HL-60 (cell line): ENCODE results near the gene TMEM184A.

Experiments used
- POLR2AphosphoS5 ChIP-seq: IDR thresholded peaks from 2 replicates; pipeline ENCODE4 v1.6.1; 2012; ENCODE audit warnings: low read depth
- TF ChIP-seq, protein P1 (sequence below): IDR thresholded peaks from one replicate; pipeline ENCODE4 v1.5.1; 2011; ENCODE audit warnings: low read length, control low read depth, inconsistent platforms; ENCODE audit not compliant: insufficient read depth

DNA sequence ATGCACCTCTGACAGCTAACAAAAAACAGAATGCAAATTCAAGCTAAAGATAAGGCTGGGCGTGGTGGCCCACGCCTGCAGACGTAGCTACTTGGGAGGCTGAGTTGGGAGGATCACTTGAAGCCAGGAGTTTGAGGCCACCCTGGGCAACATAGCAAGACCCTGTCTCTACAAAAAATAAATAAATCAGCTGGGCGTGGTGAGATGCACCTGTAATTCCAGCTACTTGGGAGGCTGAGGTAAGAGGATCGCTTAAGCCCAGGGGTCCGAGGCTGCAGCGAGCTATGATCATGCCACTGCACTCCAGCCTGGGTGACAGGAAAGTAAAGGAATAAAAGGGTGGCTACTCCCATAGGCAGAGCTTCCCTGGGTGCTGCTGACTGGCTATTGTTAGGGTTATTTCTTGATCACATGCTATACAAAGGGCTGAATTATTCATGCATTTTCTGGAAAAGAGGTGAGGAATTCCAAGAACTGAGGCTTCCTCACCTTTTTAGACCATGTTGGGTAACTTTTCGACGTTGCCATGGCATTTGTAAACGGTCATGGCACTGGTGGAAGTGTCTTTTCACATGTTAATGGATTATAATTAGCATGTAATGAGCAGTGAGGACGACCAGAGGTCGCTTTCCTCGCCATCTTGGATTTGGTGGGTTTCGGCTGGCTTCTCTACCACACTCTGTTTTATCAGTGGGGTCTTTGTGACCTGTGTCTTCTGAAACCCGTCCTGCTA is 20.7 kb upstream of the TMEM184A start:
- TF ChIP-seq, protein P1, sequence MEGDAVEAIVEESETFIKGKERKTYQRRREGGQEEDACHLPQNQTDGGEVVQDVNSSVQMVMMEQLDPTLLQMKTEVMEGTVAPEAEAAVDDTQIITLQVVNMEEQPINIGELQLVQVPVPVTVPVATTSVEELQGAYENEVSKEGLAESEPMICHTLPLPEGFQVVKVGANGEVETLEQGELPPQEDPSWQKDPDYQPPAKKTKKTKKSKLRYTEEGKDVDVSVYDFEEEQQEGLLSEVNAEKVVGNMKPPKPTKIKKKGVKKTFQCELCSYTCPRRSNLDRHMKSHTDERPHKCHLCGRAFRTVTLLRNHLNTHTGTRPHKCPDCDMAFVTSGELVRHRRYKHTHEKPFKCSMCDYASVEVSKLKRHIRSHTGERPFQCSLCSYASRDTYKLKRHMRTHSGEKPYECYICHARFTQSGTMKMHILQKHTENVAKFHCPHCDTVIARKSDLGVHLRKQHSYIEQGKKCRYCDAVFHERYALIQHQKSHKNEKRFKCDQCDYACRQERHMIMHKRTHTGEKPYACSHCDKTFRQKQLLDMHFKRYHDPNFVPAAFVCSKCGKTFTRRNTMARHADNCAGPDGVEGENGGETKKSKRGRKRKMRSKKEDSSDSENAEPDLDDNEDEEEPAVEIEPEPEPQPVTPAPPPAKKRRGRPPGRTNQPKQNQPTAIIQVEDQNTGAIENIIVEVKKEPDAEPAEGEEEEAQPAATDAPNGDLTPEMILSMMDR, result no peak
- TF ChIP-seq POLR2AphosphoS5, result no peak
